ENCODE results near the gene DENND4A. TPM values are rescaled to one million over a fixed set of nuclear protein-coding genes. Genes with fewer than 3 reads are reported as not detected.

The DENND4A gene
- total RNA-seq, 4 donors from 2014 or later = 21.6 to 54.0 (median 35.9) TPM

- Histone ChIP-seq H3K27ac (no peak overlapping the region), H3K27me3 (no peaks in the 10 kb centered on the region), H3K36me3 (no peaks in the 10 kb centered on the region), H3K4me3 (no peak overlapping the region), H3K4me1 (peaks cover 0 to 32% (median 16%) of the 10 kb centered on the region in 4 donors), H3K9me3 (no peaks in the 10 kb centered on the region)
- WGBS, 2 donors = 77% methylated on average over 6 of the region's 6 CpGs
- TF ChIP-seq POLR2A (IDR thresholded peaks at IDR 0.05) (no peak), EP300 (IDR thresholded peaks at IDR 0.05) (peak in 1 of 2 donors; percentile 12)
- no peak for DNase-seq (ENCODE audit: low spot score in 2 of 2)
Observed at GRCh38 chr15:65837301-65838294, 45.5 kb upstream of the DENND4A start.

- Histone ChIP-seq H3K27ac (no peak overlapping the region), H3K36me3 (no peaks in the 10 kb centered on the region), H3K4me1 (peaks cover 0 to 42% (median 21%) of the 10 kb centered on the region in 4 donors), H3K27me3 (no peaks in the 10 kb centered on the region), H3K4me3 (no peak overlapping the region), H3K9me3 (no peaks in the 10 kb centered on the region)
- WGBS, 2 donors = 79 to 81% methylated on average over 4 of the region's 4 CpGs
- peak in 1 of 5 experiments; percentile 12 for TF ChIP-seq CTCF (IDR thresholded peaks at IDR 0.05)
- no peak for TF ChIP-seq POLR2A (IDR thresholded peaks at IDR 0.05)
- no peak for TF ChIP-seq EP300 (IDR thresholded peaks at IDR 0.05)
- no peak for DNase-seq (ENCODE audit: low spot score in 2 of 2)
Observed at GRCh38 chr15:65836665-65837064, 44.6 kb upstream of the DENND4A start.

- no peak overlapping the region for H3K4me3 ChIP-seq
- TF ChIP-seq POLR2A (IDR thresholded peaks at IDR 0.05) (no peak), EP300 (IDR thresholded peaks at IDR 0.05) (no peak)
- H3K27me3 ChIP-seq = no peaks in the 10 kb centered on the region
- H3K4me1 ChIP-seq = peaks cover 0 to 45% (median 21%) of the 10 kb centered on the region in 4 donors
- no peaks in the 10 kb centered on the region for H3K36me3 ChIP-seq
- no peak overlapping the region for H3K27ac ChIP-seq
- WGBS, 2 donors = 55 to 64% methylated on average over 4 of the region's 4 CpGs
- DNase-seq (ENCODE audit: low spot score in 2 of 2) = no peak
- H3K9me3 ChIP-seq = no peaks in the 10 kb centered on the region
Observed at GRCh38 chr15:65835447-65835846, 43.4 kb upstream of the DENND4A start.

- DNase-seq (ENCODE audit: low spot score in 2 of 2) = no peak
- Histone ChIP-seq H3K27ac (peak overlapping the region in 1 of 4 donors; percentile 87), H3K9me3 (no peaks in the 10 kb centered on the region), H3K4me3 (no peak overlapping the region), H3K36me3 (no peaks in the 10 kb centered on the region), H3K27me3 (no peaks in the 10 kb centered on the region), H3K4me1 (peaks cover 0 to 45% (median 21%) of the 10 kb centered on the region in 4 donors)
- no peak for TF ChIP-seq POLR2A (IDR thresholded peaks at IDR 0.05)
- no peak for TF ChIP-seq CTCF (IDR thresholded peaks at IDR 0.05)
- TF ChIP-seq EP300 (IDR thresholded peaks at IDR 0.05) = no peak
- 91 to 92% methylated on average over 8 of the region's 8 CpGs for WGBS, 2 donors
Observed at GRCh38 chr15:65834603-65835282, 42.6 kb upstream of the DENND4A start.

GRCh38 chr15:65833501-65834205 is 41.6 kb upstream of the DENND4A start:
- Histone ChIP-seq H3K9me3 (no peaks in the 10 kb centered on the region), H3K36me3 (no peaks in the 10 kb centered on the region), H3K27me3 (no peaks in the 10 kb centered on the region), H3K4me1 (peaks cover 0 to 45% (median 21%) of the 10 kb centered on the region in 4 donors), H3K27ac (peak overlapping the region; percentile 48 to 87 (median 75)), H3K4me3 (no peak overlapping the region)
- DNase-seq (ENCODE audit: low spot score in 2 of 2) = no peak
- no peak for TF ChIP-seq CTCF (IDR thresholded peaks at IDR 0.05)
- TF ChIP-seq EP300 (IDR thresholded peaks at IDR 0.05) = no peak
- TF ChIP-seq POLR2A (IDR thresholded peaks at IDR 0.05) = no peak
- WGBS, 2 donors = 47 to 59% methylated on average over 4 of the region's 4 CpGs

All from tibial nerve (tissue), 4 donors.